Endothelial cell (in vitro differentiated cells): ENCODE measurements around the gene ADPGK. TPM values are rescaled to one million over a fixed set of nuclear protein-coding genes. Genes with fewer than 3 reads are reported as not detected.
"Not testable (repeated sequence)": the region's sequence is repeated elsewhere in the genome, so short reads cannot be mapped to it uniquely, and the experiment has no call there.

ENCODE experiments used
- DNase-seq: peaks from one replicate; pipeline ENCODE4 v3.0.0; 2021; ENCODE audit warnings: low spot score
- H3K27ac Mint-ChIP-seq: one replicate; pipeline ENCODE4 v1.8.0; 2021; ENCODE audit warnings: mixed read lengths, inconsistent platforms; ENCODE audit not compliant: unreplicated experiment
- H3K27me3 Mint-ChIP-seq: one replicate; pipeline ENCODE4 v1.8.0; 2021; ENCODE audit warnings: mild to moderate bottlenecking, moderate library complexity, mixed read lengths, inconsistent platforms; ENCODE audit not compliant: unreplicated experiment
- H3K36me3 Mint-ChIP-seq: one replicate; pipeline ENCODE4 v1.8.0; 2021; ENCODE audit warnings: mild to moderate bottlenecking, low read depth, mixed read lengths, inconsistent platforms; ENCODE audit not compliant: unreplicated experiment
- H3K4me1 Mint-ChIP-seq: one replicate; pipeline ENCODE4 v1.8.0; 2021; ENCODE audit warnings: mild to moderate bottlenecking, mixed read lengths, inconsistent platforms; ENCODE audit not compliant: unreplicated experiment
- H3K4me3 Mint-ChIP-seq: one replicate; pipeline ENCODE4 v1.8.0; 2021; ENCODE audit warnings: mild to moderate bottlenecking, mixed read lengths, inconsistent platforms; ENCODE audit not compliant: unreplicated experiment
- H3K9me3 Mint-ChIP-seq: one replicate; pipeline ENCODE4 v1.8.0; 2021; ENCODE audit warnings: mixed read lengths, inconsistent platforms; ENCODE audit not compliant: unreplicated experiment
- total RNA-seq: library from RNA; stranded (reverse); fragmentation: NEBNext Ultra II Directional; extraction: Animal tissue kit (Norgen Biotek cat#: 25700); gene quantifications from one replicate; pipeline ENCODE4 v1.2.1, GENCODE V29; 2021; ENCODE audit not compliant: unreplicated experiment
- TF ChIP-seq, protein P1 (sequence below): fragments of 200-600 bp; sonication (generic); IDR thresholded peaks from one replicate; pipeline ENCODE4 v1.5.0; 2021; ENCODE audit warnings: antibody characterized with exemption; ENCODE audit not compliant: unreplicated experiment

The ADPGK gene
- total RNA-seq, 1 donor from 2014 or later: 42.0 TPM

DNA sequence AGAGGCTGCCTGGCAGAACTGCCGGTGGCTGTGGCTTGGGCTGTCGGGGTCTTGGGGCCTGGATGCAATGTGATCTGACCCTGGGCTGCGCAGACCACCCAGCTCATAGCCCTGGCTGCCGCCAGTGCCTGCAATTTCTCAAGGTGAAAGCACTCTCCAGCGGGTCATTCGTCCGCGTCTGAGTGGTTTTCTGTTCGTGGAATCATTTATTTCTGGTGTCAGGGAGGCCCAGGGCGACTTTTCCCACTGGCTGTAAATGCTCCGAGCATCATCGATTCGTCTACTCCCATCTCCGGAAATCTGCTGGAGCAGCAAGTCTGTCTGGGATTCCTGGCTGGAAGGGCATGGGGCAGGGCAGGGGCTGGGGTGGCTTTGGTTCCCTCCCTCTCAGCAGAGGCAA lies 40.6 kb upstream of the ADPGK start:
- no peaks in the 10 kb centered on the region for H3K36me3 Mint-ChIP-seq
- H3K27me3 Mint-ChIP-seq: peaks cover 7% of the 10 kb centered on the region
- H3K4me1 Mint-ChIP-seq: no peaks in the 10 kb centered on the region
- TF ChIP-seq, protein P1, sequence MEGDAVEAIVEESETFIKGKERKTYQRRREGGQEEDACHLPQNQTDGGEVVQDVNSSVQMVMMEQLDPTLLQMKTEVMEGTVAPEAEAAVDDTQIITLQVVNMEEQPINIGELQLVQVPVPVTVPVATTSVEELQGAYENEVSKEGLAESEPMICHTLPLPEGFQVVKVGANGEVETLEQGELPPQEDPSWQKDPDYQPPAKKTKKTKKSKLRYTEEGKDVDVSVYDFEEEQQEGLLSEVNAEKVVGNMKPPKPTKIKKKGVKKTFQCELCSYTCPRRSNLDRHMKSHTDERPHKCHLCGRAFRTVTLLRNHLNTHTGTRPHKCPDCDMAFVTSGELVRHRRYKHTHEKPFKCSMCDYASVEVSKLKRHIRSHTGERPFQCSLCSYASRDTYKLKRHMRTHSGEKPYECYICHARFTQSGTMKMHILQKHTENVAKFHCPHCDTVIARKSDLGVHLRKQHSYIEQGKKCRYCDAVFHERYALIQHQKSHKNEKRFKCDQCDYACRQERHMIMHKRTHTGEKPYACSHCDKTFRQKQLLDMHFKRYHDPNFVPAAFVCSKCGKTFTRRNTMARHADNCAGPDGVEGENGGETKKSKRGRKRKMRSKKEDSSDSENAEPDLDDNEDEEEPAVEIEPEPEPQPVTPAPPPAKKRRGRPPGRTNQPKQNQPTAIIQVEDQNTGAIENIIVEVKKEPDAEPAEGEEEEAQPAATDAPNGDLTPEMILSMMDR: no peak
- no peak overlapping the region for H3K27ac Mint-ChIP-seq
- no peak for DNase-seq
- H3K4me3 Mint-ChIP-seq: no peak overlapping the region
- H3K9me3 Mint-ChIP-seq: no peaks in the 10 kb centered on the region

- no peak overlapping the region for H3K27ac Mint-ChIP-seq
- peaks cover 9% of the 10 kb centered on the region for H3K27me3 Mint-ChIP-seq
- peaks cover 9% of the 10 kb centered on the region for H3K4me1 Mint-ChIP-seq
- H3K9me3 Mint-ChIP-seq: peaks cover 3% of the 10 kb centered on the region
- peaks cover 11% of the 10 kb centered on the region for H3K36me3 Mint-ChIP-seq
- H3K4me3 Mint-ChIP-seq: no peak overlapping the region
- TF ChIP-seq, protein P1: no peak
- no peak for DNase-seq
Measured at GRCh38 chr15:72820278-72820677, 36.7 kb upstream of the ADPGK start.

DNA sequence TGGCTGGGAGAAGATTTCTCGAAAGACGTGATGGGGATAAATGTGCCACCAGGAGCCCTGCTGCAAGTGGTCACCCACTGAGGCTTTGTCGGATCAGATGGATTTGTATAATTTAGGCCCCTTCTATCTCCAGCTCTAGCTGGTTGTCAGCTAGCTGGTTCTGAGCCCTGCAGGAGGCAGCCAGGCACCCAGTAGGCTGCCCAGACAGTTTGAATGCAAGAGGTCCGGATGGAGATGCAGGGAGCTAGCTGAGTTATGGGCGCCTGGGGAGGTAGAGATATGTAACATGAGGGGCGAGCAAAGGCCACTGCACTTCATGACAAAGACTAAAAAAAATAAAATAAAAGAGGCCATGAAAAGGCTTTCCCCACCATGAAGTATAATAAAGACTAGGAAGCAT lies 35.1 kb upstream of the ADPGK start:
- peaks cover 11% of the 10 kb centered on the region for H3K36me3 Mint-ChIP-seq
- H3K4me1 Mint-ChIP-seq: peaks cover 9% of the 10 kb centered on the region
- H3K4me3 Mint-ChIP-seq: no peak overlapping the region
- peaks cover 7% of the 10 kb centered on the region for H3K27me3 Mint-ChIP-seq
- no peak overlapping the region for H3K27ac Mint-ChIP-seq
- peaks cover 3% of the 10 kb centered on the region for H3K9me3 Mint-ChIP-seq
- TF ChIP-seq, protein P1: no peak
- DNase-seq: no peak

DNA sequence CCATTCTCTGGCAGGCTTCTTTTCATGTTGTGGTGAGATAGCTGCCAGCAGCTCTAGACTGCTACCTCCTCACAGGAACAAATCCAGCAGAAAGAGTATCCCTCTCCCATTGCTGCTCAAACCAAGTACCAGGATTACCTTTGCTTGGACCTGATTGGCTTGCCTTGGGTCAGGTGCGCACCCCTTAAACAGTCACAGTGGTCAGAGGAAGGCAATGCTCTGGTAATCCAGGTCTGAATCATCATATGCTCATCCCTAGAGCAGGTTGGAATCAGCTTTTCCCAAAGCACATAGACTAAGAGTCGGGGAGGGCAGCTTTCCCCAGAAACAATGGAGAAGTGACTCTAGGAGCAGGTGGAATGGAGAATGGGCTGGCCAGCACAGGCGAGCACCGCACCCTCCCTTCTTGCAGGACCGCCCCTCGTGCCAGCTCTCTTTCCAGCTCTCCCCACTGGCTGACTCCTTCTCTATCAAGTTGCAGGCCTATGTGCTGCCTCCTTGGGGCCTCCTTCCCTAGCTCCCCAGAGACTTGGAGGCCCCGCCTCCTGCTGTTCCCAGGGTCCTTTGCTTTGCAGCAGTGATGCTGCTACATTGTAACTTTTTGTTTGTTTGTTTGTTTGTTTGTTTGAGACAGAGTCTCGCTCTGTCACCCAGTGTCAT lies 29.9 kb upstream of the ADPGK start:
- H3K9me3 Mint-ChIP-seq: peaks cover 6% of the 10 kb centered on the region
- peaks cover 11% of the 10 kb centered on the region for H3K36me3 Mint-ChIP-seq
- H3K4me1 Mint-ChIP-seq: peaks cover 8% of the 10 kb centered on the region
- no peak for DNase-seq
- no peak overlapping the region for H3K4me3 Mint-ChIP-seq
- TF ChIP-seq, protein P1: no peak
- no peak overlapping the region for H3K27ac Mint-ChIP-seq
- H3K27me3 Mint-ChIP-seq: peaks cover 8% of the 10 kb centered on the region

- Mint-ChIP-seq H3K4me3 (no peak overlapping the region), H3K9me3 (peaks cover 9% of the 10 kb centered on the region), H3K36me3 (peaks cover 5% of the 10 kb centered on the region), H3K27me3 (peaks cover 4% of the 10 kb centered on the region), H3K27ac (no peak overlapping the region), H3K4me1 (no peaks in the 10 kb centered on the region)
- DNase-seq: no peak
- TF ChIP-seq, protein P1: no peak
Measured at GRCh38 chr15:72809329-72809728, 25.8 kb upstream of the ADPGK start.

DNA sequence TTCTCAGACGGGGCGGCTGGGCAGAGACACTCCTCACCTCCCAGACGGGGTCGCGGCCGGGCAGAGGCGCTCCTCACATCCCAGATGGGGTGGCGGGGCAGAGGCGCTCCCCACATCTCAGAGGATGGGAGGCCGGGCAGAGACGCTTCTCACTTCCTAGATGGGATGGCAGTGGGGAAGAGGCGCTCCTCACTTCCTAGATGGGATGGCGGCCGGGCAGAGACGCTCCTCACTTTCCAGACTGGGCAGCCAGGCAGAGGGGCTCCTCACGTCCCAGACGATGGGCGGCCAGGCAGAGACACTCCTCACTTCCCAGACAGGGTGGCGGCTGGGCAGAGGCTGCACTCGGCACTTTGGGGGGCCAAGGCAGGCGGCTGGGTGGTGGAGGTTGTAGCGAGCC lies 23.8 kb upstream of the ADPGK start:
- not testable (repeated sequence) for H3K36me3 Mint-ChIP-seq, DNase-seq, H3K4me1 Mint-ChIP-seq, H3K9me3 Mint-ChIP-seq, H3K27ac Mint-ChIP-seq, H3K4me3 Mint-ChIP-seq, H3K27me3 Mint-ChIP-seq
